GM18520 (cell line): ENCODE results near the gene OR2V2.
"Not testable (repeated sequence)": the region's sequence is repeated elsewhere in the genome, so short reads cannot be mapped to it uniquely, and the experiment has no call there.

Experiments
- ATAC-seq: cut with Tn5 transposase; IDR thresholded peaks from one replicate; pipeline ENCODE4 v1.9.1; 2021; ENCODE audit not compliant: unreplicated experiment

The OR2V2 gene, protein sequence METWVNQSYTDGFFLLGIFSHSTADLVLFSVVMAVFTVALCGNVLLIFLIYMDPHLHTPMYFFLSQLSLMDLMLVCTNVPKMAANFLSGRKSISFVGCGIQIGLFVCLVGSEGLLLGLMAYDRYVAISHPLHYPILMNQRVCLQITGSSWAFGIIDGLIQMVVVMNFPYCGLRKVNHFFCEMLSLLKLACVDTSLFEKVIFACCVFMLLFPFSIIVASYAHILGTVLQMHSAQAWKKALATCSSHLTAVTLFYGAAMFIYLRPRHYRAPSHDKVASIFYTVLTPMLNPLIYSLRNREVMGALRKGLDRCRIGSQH

DNA sequence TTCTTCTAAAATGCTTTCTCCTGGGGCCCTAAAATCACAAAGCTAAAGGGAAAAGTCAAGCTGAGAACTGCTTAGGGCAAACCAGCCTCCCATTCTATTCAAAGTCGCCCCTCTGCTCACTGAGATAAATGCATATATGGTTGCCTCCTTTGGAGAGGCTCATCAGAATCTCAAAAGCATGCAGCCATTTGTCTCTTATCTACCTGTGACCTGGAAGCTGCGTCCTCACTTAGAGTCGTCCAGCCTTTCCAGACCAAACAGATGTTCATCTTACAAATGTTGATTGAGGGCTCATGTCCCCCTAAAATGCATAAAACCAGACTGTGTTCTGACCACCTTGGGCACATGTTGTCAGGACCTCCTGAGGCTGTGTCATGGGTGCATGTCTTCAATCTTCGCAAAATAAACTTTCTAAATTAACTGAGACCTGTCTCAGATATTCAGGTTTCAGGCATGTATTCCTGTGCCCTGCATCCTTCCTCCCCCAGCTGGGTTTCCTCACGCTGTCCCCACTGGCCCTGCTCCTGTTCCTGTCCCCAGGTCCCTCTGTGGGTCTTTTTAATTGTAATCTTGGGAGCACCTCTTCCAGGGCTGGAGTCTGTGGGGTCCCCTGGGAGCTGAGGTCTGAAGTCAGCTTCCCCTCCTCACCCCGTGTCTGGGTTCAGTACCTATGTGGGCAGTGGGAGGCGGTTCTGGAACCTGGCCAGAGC is at the start of gene OR2V2:
OR2V2 (plus strand) TSS at position 660 of the 710 bp plus-strand sequence. CDS start 7,357 bp downstream, outside the sequence.
- not testable (repeated sequence) for ATAC-seq

- not testable (repeated sequence) for ATAC-seq
Observed at GRCh38 chr5:181097759-181098491, 49.5 kb upstream of the OR2V2 start.

DNA sequence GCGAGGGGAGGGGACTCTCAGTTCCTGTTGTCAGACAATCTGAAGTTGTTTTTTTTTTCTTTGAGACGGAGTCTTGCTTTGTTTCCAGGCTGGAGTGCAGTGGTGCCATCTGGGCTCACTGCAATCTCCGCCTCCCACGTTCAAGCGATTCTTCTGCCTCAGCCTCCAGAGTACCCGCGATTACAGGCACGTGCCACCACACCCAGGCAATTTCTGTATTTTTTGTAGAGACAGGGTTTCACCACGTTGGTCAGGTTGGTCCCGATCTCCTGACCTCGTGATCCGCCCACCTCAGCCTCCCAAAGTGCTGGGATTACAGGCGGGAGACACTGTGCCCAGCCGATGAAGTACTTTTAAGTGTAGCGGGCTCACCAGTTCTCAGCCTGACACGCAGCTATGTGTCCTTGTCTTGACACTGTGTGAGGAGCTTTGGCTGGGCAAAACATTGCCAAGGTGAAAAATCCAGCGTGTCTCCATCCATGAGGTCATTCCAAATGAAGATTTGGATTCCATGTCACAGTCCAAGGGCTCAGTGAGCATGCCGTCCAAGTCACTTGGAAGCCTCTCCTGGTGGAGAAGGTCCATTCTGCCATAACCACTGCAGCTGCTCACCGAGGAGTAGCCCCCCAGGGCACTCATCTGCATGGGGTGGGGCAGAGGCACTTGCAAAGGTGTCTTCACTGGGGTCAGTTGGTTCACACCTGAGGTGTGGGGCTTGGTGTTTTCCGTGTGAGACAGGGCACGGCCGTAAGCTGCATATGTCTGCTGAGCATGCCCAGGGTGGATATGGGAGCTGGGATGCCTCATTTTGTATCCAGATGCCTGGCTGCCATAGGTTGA is 48.4 kb upstream of the OR2V2 start:
- ATAC-seq: no peak

- no peak for ATAC-seq
Observed at GRCh38 chr5:181099602-181100086, 47.7 kb upstream of the OR2V2 start.

- no peak for ATAC-seq
Observed at GRCh38 chr5:181100121-181100875, 47.1 kb upstream of the OR2V2 start.

DNA sequence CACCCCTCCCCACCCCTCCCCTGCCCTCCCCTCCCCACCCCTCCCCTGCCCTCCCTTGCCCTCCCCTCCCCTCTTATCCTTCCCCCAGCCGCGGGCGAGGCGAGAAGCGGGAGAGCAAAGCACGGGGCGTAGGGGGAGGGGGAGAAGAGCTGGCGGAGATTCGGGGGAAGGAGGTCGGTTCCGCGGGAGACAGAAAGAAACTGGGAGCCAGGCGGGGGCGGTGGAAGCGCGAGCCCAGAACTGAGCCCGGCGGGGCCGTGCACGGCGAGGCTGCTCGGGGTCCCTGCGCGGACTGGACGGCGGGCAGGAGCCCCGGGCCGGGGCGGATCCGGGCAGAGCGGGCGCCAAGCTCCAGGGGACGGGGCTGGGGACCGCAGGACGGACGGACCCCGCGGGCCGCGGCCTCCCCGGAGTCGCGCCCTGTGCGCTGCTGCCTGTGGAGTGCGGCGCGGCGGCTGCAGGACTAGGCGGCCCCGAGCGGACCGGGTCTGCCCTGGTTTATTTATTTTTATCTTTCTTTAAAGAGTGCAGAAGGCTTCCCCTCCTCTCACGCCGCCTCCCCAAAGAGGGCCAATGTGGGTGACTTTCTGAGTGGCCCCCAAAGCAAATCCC is 46.2 kb upstream of the OR2V2 start:
- not testable (repeated sequence) for ATAC-seq

- ATAC-seq: not testable (repeated sequence)
Observed at GRCh38 chr5:181101930-181102674, 45.3 kb upstream of the OR2V2 start.

DNA sequence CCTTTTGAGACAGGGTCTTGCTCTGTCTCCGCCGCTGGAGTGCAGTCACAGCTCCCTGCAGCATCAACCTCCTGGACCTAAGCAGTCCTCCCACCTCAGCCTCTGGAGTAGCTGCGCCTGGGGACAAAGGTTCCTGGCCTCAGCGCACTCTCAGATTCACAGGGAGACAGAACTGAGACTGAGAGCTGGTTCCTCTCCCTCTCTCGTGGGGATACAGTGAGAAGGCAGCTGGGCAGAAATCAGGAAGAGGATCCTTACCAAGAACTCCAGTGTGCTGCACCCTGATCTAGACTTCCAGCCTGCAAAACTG is 43.2 kb upstream of the OR2V2 start:
- ATAC-seq: not testable (repeated sequence)

DNA sequence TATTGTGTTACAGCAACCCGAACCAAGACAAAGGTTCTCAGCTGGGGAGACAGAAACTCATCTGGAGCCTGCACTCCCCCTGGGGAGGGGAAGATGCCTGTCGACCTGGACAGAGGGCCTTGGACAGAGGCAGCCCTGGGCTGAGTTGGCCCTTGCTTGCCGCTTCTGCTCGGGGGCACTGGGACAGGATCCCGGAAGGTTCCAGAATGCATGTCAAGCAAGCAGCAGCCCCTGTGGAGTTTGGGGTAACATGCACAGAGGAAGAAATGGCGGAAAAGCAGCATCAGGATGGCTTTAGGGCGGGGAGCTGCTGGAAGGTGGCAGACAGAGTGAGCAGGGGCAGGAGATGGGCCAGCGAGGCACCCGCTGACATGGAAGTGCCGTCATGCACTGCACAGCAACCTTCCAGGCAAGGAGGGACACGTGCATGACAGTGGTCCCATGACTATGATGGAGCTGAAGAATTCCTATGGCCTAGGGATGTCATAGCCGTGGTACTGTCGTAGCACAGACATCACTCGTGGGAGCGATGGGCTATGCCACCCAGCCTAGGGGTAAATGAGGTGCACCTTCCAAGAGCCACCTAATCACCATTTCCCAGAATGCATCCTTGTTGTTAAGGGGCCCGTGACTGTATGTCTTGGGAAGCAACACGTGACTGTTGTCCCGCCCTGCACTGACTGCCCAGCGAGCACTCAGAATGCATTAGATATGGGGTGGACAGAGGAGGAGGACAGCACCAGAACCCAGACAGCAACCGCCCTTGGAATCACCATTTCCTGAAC is 42.6 kb upstream of the OR2V2 start:
- ATAC-seq: not testable (repeated sequence)

DNA sequence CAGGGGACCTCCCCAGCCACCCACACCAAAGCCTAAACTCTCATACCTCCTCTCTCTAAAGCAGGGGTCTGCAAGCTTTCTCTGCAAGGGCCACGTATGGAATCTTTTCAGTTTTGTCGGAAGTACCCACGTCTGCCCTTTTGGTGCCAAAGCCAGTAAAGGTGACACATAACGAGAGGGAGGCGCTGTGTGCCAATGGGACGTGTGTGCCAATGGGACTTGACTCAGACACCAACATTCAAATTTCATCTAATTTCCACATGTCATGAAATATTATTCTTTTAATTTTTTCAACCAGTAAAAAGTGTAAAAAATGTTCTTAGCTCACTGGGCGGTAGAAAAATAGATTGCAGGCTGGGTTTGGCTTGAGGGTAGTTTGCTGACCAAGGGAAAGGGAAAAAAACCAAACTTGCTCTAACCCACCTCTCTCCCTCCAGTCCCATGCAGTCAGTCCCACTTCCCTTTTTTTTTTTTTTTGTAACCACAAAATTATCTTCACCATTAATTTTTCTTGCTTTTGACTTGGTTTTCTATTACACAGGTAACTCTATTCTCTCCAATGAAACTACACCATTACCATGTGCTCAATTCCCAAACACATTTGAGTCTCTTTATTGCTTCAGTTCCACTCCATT is 41.9 kb upstream of the OR2V2 start:
- no peak for ATAC-seq

DNA sequence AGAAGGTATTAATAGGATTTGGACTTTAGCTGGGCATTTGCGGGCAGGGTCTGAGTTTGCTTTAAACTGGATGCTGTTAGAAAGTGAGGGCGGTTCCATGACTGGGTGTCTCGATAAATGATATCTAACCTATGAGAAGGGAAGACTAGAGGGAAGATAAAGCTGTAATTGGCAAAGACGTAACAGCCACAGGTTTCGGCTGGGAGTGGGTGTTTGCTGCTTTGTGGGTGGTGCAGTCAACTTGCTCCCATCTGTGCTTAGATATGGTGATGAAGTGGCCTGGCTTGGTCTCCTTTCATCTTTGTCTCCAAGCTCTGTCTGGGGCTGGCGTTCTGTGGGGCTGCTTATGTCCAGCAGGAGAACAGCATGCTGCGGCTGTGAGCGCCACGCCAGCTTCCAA is 39.7 kb upstream of the OR2V2 start:
- ATAC-seq: no peak

- no peak for ATAC-seq
Observed at GRCh38 chr5:181108578-181109165, 38.7 kb upstream of the OR2V2 start.

DNA sequence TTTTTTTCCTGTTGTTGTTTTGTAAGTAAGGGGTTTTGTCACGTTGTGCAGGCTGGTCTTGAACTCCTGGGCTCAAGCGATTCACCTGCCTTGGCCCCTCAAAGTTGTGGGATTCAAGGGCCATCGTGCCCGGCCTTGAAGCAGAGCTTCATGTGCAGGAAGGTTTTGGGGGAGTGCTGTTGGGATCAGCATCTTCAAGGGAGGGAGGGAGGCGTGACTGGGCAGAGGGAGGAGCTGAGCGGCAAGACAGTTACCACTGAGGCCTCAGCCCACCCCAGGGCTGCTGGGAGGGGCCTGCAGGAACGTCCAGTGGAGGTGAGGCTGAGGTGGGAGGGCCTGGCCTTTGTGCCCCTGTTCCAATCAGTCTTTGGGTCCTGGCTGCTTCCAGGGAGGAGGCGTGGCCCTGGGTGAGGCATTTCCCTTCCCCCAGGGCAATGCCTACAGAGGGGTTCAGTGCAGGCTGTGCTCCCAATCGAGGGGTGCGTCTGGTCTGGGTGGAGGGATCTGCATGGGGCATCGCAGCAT is 37.8 kb upstream of the OR2V2 start:
- no peak for ATAC-seq

DNA sequence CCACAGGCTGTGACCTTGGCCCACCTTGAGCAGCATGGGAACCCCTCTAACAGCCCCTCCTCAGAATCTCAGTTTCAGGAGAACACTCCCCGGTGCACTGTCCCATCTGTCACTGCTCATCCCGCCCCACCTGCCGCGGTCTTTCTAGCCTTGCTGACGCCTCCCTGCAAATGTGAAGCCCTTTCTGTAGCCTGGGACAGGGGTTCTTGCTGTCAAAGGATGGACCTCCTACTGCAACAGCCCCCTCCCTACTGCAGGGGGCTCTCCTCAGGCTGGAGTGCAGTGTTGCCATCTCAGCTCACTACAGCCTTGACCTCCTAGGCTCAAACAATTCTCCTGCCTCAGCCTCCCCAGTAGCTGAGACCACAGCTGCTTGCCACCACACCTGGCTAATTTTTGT is 36.4 kb upstream of the OR2V2 start:
- no peak for ATAC-seq

DNA sequence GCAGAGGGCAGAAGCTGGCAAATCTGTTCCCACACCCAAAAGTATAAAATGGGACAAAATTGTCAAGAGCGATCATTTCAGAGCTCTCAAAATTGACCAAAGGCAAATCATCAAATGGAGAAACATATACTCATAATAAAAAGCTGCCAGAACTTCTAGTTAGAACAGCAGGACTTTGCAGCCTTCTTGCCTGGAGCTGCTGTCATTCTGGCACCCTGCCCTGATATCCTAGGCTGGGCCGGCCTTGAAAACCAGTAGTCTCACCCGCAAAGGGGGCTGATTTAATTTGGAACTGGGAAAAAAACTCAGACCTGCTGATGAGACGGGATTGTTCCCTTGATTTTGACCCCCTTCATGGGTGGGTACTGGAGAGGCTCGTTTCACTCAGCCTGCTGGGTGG is 34.9 kb upstream of the OR2V2 start:
- no peak for ATAC-seq

GRCh38 chr5:181113572-181113971 is 33.8 kb upstream of the OR2V2 start:
- ATAC-seq: not testable (repeated sequence)

- no peak for ATAC-seq
Observed at GRCh38 chr5:181114284-181114843, 33.0 kb upstream of the OR2V2 start.
